NCI-H2081 treated with DMSO at 0.1 percent for 48 hours (cell line): ENCODE data around the gene FAN1.

Experiments used
- DNase-seq: peaks from one replicate; lab custom pipeline; 2025; lab: John Stamatoyannopoulos, UW

Gene FAN1

DNA sequence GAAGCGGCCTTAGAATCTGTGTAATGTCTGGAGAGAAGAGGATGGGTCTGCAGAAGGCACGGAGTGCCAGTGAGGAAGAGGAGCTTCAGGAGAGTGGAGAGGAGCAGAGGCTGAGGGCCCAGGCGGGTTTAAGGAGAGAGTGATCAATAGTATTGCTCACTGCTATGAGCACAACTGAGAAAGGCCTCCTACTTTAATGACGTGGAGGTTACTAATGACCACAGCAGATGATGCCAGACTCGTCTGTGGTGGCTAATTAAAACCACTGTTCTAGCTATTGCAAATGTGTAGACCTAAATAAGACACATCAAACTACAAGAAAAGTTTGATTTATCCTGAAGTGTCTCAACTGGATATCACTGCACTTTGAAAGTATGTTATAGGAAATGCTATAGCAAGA is 54.5 kb downstream of the FAN1 start:
- no peak for DNase-seq

DNA sequence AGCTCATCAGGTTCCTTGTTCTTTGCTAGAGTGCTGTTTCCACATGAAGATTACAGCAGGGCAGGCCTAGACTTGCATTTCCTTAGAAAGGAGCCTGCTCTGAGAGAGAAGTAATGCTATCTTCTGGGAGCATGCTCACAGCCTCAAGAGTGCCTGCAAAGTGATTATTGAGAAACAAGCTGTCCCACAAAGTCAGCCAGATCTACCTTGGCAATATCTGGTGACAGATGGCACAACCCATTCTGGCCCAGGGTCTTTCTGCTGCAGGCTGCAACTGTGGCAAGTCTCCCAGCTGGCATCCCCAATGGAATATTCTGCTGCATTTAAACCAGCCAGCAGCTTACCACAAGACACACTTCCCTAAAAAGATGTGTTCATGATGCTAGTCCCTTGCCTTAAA is 58.4 kb downstream of the FAN1 start:
- no peak for DNase-seq

- no peak for DNase-seq
Measured at GRCh38 chr15:30962659-30963058, 58.9 kb downstream of the FAN1 start.

DNA sequence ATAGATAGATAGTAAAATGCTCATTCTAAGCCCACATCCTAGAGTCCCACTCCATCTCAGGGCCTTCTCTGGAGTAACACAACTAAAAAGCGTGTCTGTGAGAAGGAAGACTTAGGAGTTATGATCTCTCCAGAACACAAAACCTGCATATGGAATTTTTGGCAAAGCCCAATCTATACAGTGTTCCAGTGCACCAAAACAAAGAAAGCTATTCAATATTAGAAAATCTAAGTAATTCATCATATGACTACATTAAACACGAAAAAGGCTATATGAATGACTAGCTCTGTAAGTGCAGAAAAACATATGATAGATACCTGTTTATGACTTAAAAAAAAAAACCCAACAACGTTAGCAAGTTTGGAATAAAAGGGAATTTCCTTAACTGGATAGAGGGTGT is 60.0 kb downstream of the FAN1 start:
- no peak for DNase-seq

DNA sequence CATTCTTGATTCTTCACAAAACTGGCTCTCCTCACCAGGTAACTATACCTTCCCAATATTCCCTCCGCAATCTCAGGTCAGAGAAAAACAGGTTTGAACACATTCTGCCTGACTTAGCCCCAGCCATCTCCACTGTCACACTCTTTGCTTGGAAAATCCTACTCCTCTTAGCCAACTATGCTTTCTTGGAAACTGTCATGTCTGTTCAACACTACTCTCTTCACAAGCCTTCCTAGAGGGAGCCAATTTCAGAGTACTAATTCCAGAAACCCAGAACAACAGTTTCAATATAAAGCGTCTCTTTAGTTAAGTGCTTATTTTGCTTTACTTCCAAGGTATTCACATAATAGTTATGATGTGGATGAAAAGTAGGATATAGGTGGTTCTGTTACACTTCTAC is 66.0 kb downstream of the FAN1 start:
- DNase-seq, result no peak

GRCh38 chr15:30973379-30973778 is 69.7 kb downstream of the FAN1 start:
- no peak for DNase-seq

DNA sequence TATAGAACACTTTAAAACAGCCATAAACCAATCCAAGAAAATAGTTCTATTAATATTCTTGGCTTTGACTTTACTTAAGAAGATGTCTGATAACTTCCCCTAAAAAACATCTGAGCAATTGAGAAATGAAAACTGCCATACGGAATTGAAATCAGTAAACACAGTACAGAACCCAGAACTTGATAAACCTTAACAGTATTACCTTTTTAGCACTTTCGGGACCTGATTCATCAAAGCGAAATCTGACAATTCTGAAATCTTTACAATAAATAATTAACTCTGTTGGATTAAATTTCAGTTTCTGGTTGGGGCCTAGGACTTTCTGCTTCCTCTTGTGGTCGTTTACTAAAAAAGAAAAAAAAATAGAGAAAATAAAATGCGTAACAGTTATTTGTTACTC is 70.4 kb downstream of the FAN1 start:
- DNase-seq, result no peak

- DNase-seq, result no peak
Measured at GRCh38 chr15:30978328-30978727, 74.6 kb downstream of the FAN1 start.

GRCh38 chr15:30979457-30979856 is 75.7 kb downstream of the FAN1 start:
- no peak for DNase-seq

DNA sequence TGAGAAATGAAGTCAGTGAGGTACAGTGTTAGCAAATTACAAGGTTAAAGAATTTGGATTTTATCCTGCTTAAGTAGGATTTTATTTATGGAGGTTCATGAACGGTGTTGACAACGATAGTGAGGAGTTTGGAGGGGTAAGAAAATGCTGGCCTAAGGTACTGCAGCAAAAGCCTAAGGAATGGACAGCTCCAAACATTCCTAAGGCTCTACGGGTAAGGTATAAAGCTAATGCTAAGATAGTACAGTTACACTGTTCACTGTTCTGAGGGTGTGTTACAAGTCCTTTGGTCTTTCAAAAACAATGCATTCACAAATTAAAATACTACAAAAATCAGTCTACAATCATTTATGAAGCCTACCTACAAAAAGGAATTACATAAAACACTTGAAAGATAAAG is 80.4 kb downstream of the FAN1 start:
- DNase-seq, result no peak

DNA sequence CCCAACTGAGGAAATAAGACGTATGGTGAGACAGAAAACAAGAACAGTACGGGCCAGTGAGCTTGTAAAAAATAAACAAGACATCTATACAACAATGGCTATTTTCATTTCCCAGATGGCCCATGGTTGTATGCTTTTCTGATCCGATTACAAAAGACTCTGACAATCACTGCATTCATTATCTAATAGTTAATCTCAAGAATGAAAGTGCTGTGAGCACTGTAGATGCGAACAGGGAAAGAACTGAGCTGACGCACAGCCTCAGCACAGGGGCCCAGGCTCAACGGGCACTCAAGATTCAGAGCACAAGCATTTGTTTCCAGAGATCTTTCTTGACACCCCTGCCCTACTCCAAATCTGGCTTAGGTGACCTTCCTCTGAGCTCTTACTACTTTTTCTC is 80.8 kb downstream of the FAN1 start:
- DNase-seq, result no peak

GRCh38 chr15:30985081-30985531 is 81.4 kb downstream of the FAN1 start:
- no peak for DNase-seq

GRCh38 chr15:30990036-30990435 is 86.3 kb downstream of the FAN1 start:
- DNase-seq, result no peak

DNA sequence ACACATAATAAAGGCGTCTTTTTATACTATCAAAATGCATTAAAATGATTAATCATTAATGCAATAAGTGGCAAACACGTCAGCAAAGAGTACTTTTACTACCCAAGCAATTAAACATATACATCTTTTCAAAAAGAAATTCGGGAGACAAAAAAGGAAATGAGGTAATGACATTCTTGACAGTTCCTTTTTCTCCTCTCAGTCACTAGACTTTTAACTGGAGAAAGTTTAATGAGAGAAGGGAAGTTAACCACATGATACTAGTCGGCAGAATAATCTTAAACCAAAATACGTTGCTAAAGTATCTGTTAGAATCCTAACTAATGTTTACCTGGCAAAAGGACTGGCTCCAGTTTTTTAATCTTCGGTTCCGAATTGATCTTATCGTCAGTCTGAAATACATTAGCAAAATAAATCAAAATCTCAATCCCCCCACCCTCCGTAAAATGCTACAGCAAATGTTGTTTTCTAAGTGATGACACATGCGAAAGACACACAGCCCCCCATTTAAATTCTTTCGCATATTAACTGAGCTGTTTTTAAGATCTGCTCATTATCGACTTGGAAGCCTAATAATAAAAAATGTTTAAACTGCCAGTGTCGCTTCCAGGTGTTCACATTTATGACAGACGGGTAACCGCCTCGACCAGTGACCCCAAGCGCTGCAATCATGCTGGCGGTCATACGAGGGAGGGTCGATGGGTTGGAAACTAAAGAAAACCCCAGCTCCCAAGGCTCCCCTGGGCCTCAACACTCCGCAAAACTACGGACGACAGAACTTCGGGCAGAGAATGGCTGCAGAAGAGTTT is 86.9 kb downstream of the FAN1 start:
- no peak for DNase-seq

- no peak for DNase-seq
Measured at GRCh38 chr15:30991255-30992235, 87.8 kb downstream of the FAN1 start, which contains the start of gene MTMR10. Gene MTMR10, minus strand, starts transcription at chr15:30991628. Its CDS starts 122 bp downstream, at chr15:30991506.

- DNase-seq, result no peak
Measured at GRCh38 chr15:30992249-30992864, 88.6 kb downstream of the FAN1 start.
